Measurements from ENCODE around the gene CFAP47.
"Not testable (repeated sequence)": the region's sequence is repeated elsewhere in the genome, so short reads cannot be mapped to it uniquely, and the experiment has no call there.

Gene CFAP47

DNA sequence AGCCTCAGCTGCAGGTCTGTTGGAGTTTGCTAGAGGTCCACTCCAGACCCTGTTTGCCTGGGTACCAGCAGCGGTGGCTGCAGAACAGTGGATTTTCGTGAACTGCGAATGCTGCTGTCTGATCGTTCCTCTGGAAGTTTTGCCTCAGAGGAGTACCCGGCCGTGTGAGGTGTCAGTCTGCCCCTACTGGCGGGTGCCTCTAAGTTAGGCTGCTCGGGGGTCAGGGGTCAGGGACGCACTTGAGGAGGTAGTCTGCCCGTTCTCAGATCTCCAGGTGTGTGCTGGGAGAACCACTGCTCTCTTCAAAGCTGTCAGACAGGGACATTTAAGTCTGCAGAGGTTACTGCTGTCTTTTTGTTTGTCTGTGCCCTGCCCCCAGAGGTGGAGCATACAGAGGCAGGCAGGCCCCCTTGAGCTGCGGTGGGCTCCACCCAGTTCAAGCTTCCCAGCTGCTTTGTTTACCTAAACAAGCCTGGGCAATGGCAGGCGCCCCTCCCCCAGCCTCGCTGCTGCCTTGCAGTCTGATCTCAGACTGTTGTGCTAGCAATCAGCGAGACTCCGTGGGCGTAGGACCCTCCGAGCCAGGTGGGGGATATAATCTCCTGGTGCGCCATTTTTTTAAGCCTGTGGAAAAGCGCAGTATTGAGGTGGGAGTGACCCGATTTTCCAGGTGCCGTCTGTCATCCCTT, 315.4 kb downstream of the CFAP47 start:
- not testable (repeated sequence) for DNase-seq

DNA sequence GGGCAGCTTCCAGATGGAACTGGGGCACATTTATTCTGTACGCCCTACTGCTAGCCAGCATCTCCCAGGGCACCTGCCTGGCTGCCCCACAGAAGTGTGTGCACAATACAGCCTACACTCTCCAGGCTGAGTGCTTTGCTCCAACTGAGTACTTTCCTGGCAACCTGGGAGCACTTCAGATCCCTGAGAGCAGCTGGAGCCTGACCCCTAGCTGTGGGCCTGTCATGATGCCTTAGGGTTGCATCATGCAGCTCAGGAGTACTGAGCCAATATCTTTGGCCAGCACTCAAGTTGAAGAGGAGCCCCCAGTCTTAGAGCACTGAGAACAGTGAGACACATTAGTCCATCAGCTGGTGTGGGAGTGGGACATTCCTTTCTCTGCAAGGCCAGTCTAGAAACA, 321.9 kb downstream of the CFAP47 start:
- DNase-seq: no peak

DNA sequence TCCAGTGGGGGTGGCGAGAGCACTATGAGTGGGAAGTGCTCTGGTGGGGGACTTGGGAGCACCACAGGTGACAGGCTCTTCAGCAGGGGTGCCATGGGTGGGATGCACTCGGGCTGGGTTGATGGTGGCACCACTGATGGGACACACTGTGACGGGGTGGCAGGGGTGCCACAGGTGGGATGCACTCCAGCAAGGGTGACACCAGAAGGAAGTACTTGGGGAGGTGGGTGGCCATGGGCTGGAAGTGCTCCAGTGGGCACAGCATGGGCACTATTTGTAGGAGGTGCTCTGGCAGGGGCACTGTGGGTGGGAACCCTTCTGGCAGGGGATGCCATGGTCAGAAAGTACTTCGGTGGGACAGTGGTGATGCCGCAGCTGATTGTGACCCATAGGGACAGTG, 346.6 kb downstream of the CFAP47 start:
- DNase-seq: no peak

DNA sequence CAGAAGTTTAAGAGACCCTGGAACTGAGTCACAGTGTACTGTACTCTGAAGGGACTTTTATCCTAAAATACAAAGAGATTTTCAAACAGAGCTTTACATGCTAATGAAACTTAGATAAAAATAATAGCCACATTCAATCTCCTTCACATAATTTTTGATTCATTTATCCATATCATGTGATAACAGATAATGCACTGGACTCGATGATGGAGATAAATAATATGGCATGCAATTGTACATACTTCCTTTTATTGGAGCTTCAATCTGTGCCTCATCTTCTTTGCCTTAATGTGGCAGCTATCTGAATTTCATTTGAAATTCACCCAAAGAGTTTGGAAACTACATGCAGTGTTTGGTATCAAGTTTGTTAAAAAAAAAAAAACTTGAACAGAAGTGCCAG, 390.6 kb downstream of the CFAP47 start:
- DNase-seq: no peak

DNA sequence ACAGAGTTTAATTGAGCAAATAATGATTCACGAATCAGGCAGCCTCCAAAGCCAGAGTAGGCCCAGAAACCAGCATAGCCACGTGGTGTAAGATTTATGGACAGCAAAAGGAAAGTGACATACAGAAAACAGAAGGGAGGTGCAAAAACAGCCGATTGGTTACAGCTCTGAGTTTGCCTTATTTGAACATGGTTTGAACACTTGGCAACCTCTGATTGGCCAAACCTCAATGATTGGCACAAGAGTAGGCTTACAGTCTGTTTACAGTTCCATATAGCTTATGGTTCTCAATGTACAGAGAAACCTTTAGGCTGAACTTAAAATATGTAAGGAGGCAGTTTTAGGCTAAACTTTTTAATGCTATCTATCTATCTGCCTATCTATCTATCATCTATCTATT, 394.8 kb downstream of the CFAP47 start:
- no peak for DNase-seq

DNA sequence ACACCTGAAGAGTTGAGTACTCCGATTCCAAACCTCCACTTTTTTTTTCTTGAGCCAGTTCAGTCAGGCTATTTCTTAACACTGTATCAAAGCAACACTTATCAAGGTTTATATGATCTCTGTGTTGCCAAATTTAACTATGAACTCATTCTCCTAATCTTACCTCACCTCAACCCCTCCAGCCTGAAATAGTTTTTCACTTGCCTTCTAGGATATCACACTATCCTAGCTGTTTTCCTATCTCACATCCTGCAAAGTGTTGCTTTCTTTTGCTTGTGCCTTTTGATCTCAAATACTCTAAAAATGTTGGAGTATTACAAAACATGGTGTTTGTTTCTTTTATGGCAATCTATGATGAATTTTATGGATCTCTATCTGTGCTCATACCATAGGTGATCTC, 415.0 kb downstream of the CFAP47 start:
- DNase-seq: no peak

DNA sequence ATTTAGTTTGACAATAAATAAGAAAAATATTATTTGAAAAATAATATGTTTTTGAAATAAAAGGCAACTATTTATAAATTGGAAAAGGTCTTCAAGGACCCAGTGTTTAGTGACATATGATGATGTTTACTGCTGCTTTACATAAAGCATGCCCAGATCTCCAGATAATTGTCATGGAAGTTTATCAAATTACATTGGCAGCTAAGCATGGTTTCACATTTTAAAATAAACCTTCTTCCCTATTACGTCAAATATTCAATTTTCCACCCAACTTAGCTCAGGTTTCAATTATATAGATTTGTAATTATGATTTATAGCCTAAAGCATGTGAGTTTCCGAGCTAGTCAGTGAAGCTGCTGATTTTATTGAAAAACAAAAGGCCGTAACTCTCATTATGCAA, 417.2 kb downstream of the CFAP47 start:
- no peak for DNase-seq

DNA sequence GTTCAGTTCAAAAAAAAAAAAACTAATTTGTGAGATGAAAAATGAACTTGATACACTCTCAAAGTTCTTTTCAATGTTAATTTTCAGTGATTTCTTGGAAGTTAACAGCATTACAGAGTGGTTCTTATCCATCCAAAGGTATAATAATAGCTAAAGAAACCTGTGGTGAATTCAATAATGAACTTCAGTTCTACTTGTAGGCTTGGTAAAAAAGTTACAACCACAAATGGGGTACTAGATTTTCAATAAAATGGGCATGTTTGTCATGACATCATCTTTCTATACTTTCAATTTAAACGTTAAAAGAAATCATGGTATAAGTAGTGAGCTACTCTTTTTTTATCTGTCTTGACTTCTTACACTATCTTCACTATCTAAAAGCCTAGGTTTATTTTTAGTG, 424.8 kb downstream of the CFAP47 start:
- no peak for DNase-seq

DNA sequence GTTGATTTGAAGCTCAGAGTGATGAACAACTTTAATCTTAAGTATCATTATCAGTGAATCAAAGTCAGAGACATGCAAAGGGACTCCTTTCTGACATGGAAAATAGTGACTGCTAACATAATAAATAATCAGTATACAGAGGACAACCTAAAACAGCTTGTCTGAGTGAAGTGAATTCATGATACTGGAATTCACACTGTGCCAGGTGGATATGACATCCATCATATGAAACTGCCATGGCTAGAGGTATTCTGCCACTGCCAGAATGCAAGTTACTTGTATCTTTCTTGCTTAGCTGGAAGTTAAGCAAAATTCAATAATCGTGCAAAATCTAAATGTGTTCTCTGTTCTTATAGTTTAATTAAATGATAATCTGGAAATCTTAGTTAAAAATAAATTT, 429.0 kb downstream of the CFAP47 start:
- no peak for DNase-seq

DNA sequence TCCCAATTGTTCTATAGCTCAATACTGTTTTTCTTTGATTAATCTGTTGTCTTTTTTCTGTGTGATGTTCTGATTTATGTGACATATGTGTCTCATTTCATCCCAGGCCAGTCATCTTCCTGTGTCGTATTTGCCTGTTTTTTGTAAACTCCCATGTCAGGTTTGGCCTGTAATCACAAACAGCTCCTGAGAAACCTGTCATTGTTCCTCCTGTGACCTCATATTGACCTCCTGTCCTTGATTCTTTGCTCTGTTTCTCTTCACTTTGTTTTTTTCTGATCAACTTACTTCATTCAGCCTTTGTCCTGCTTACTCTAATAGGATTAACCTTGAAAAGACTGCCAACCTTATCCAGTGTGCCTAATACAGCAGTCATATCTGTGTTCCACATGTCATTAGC, 438.3 kb downstream of the CFAP47 start:
- no peak for DNase-seq

DNA sequence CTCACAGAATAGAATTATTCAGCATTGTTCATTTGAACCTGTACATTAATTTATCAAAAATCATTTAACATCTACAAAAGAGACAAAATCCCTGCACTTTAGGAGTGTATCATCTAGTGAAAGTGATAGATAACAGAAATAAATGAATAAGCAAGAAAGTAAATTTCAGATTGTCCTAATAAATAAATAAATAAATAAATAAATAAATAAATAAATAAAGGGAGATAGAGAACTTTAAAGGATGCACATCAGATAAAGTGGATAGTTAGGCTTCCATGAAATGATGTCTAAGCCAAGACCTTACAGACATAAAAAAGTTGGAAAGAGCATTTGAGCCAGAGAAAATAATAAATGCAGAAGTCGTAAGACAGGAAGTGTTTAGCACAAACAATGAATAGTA, 444.7 kb downstream of the CFAP47 start:
- DNase-seq: no peak

DNA sequence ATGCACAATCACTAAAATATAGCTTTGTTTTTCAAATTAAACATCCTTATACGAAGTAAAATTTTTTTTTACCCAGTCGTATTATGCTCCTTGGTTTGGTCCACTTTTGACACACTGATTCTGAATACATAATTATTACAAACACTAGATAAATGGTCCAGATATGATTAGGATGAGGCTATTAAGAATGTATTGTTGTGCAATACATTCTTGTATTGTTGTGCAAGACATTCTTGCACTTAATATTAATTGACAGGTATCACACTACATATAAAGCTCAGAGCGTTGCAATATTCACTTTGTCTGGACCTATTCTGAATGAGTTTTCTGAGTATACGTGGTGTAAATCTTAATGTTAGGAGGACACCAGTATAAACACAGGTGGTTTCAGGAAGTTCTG, 464.0 kb downstream of the CFAP47 start:
- no peak for DNase-seq

DNA sequence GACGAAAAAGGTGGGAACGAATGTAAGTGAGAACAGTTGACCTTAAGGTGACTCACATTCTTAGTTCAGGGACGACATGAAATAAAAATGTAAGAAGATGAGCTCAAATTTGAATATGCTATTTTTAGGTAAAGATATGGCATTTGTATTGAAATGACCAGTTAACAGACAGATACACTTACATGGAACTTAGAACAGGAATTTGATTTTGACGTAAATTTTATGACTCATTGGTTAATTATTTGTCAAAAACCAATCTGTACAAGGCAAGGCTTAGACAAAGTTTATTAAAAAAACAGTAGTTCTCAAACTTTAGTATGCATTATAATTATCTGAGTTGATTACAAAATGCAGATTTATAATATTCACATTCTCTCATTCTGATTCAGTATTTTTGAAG, 469.4 kb downstream of the CFAP47 start:
- DNase-seq: peak; percentile 0

DNA sequence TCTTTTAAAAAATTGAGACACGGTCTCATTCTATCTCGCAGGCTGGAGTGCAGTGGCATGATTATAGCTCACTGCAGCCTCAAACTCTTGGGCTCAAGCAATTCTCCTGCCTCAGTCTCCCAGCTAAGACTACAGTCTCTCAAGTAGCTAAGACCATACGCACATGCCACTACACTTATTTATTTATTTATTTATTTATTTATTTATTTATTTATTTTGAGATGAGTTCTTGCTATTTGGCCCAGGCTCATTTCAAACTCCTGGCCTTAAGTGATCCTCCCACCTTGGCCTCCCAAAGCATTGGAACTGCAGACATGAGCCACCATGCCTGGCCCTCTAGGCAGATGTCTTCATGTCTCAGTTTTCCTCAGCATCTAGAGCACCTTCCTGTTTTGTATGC, 482.2 kb downstream of the CFAP47 start:
- no peak for DNase-seq

DNA sequence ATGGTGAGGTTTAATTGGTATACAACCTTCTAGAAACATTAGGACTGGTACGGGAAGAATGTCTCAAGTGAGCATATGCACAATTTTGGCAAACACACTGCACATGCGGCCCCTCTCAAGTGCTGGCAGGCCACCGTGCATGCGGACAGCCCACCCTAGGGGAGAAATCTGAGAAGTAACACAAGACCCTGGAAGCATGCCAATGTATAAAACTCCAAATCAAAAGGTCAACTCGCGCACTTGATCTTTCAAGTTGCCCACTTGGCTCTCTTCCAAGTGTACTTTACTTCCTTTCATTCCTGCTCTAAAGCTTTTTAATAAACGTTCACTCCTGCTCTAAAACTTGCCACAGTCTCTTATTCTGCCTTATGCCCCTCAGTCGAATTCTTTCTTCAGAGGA, 488.3 kb downstream of the CFAP47 start:
- no peak for DNase-seq

DNA sequence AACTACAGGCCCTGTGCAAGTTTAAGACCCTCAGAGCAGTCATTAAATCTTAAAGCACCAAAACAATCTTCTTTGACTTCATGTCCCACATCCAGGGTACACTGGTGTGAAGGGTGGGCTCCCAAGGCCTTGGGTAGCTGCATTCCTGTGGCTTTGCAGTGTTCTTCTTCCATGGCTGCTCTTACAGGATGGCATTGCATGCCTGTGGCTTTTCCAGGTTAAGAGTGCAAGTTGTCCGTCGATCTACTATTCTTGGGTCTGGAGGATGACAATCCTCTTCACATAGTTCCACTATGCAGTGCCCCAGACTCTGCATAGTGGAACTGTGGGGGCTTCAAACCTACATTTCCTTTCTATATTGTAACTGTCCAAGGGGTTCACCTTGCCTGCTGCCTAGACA, 494.5 kb downstream of the CFAP47 start:
- DNase-seq: no peak

DNA sequence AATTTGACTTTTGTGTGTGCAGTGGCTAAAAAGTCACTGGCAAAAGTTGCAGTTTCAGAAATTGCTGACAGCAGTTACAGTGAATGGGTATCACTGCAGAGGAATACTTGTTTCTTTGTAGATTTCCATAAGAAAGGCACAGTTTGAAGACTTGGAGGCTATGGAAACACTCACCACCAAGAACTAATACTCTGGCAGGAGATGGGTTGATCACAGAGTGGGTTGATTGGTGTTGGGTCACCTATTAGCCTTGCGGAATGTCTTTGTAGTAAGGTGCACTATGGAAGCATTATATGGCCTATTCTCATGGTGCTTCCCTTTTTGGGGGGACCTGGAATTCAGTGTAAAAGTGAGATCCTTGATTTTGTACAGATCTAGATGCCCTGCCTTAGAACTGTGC, 502.8 kb downstream of the CFAP47 start:
- no peak for DNase-seq

DNA sequence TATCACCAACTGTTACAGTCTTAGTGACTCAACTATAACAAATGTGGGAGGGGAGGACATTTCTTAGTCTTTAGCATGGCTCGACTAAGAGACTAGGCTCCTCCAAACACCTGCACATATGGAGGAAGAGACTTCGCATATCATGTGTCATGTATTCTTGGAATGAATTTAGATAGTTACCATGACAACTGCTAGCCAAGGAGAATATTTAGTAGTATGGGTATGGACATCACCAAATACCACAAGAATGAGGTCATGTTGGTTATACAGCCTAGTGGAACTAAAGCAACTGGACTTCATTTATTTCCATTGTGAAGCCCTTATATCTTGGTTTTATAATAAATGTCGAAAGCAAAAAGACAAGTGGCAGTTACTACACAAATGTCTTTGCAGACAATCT, 512.3 kb downstream of the CFAP47 start:
- DNase-seq: peak; percentile 78

DNA sequence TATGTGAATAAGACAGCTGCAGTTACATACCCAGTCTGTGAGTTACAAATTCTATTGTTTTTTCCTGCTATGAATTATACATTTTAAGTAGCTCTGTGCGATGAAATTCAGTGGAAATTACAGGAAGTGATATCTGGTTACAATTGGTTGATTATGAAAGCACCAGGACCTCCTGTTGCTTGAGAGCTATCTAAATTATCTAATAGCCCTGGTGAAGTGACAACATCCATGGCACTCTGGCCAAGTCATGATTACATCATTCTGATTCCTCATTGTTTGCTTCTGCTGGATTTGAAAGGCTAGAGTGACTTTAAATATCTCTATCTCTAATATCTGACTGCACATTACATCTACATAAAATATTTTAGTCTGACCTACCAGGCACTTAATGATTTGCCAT, 515.0 kb downstream of the CFAP47 start:
- peak; percentile 23 for DNase-seq
